ENCODE measurements around the gene PARP14.
"Not testable (repeated sequence)": the region's sequence is repeated elsewhere in the genome, so short reads cannot be mapped to it uniquely, and the experiment has no call there.

The PARP14 gene

GRCh38 chr3:122679882-122680474 lies 661 bp upstream of the PARP14 start:
- peaks cover 0 to 27% (median 18%) of the 10 kb centered on the region in 4 donors for H3K4me1 ChIP-seq
- H3K36me3 ChIP-seq, result no peaks in the 10 kb centered on the region
- no peak for TF ChIP-seq CTCF (IDR thresholded peaks at IDR 0.05)
- H3K27ac ChIP-seq, result peak overlapping the region; percentile 92
- H3K27me3 ChIP-seq, result no peaks in the 10 kb centered on the region
- DNase-seq, result peak in 1 of 2 donors; percentile 23
- no peaks in the 10 kb centered on the region for H3K9me3 ChIP-seq
- intact Hi-C loops (cut with DNase I; ENCODE audit: low total_unique reads), result loop anchor here (2.0 to 10.0 kb wide), 2 partner anchors 117 to 295 kb away; partner anchors contain the start of genes FAM162A and MIX23
- H3K4me3 ChIP-seq, result peak overlapping the region; percentile 71 to 89

GRCh38 chr3:122681284-122681973 lies 790 bp downstream of the PARP14 start:
- Histone ChIP-seq H3K4me3 (peak overlapping the region; percentile 71 to 89), H3K4me1 (peaks cover 0 to 27% (median 18%) of the 10 kb centered on the region in 4 donors), H3K27me3 (no peaks in the 10 kb centered on the region), H3K27ac (peak overlapping the region; percentile 92), H3K36me3 (peaks cover 0 to 8% (median 0%) of the 10 kb centered on the region in 3 donors), H3K9me3 (no peaks in the 10 kb centered on the region)
- TF ChIP-seq CTCF (IDR thresholded peaks at IDR 0.05), result no peak
- intact Hi-C loops (cut with DNase I; ENCODE audit: low total_unique reads), result loop anchor here (10.0 kb wide), 1 partner anchor 297 kb away; the partner anchor contains the start of genes FAM162A and MIX23
- DNase-seq, result no peak

- H3K36me3 ChIP-seq, result peaks cover 0 to 12% (median 0%) of the 10 kb centered on the region in 3 donors
- H3K9me3 ChIP-seq, result no peaks in the 10 kb centered on the region
- no peaks in the 10 kb centered on the region for H3K27me3 ChIP-seq
- H3K27ac ChIP-seq, result peak overlapping the region in 1 of 2 donors; percentile 92
- peaks cover 0 to 27% (median 18%) of the 10 kb centered on the region in 4 donors for H3K4me1 ChIP-seq
- no peak for DNase-seq
- peak overlapping the region; percentile 71 to 89 for H3K4me3 ChIP-seq
- intact Hi-C loops (cut with DNase I; ENCODE audit: low total_unique reads), result loop anchor here (10.0 kb wide), 1 partner anchor 297 kb away; the partner anchor contains the start of genes FAM162A and MIX23
- TF ChIP-seq CTCF (IDR thresholded peaks at IDR 0.05), result no peak
Observed at GRCh38 chr3:122681974-122682409, 1.4 kb downstream of the PARP14 start.

- intact Hi-C loops (cut with DNase I; ENCODE audit: low total_unique reads), result loop anchor here (10.0 kb wide), 1 partner anchor 298 kb away; the partner anchor contains the start of genes FAM162A and MIX23
- not testable (repeated sequence) for DNase-seq, H3K9me3 ChIP-seq, H3K27ac ChIP-seq, H3K27me3 ChIP-seq, H3K4me3 ChIP-seq
- peaks cover 0 to 19% (median 0%) of the 10 kb centered on the region in 3 donors for H3K36me3 ChIP-seq
- H3K4me1 ChIP-seq, result peaks cover 0 to 27% (median 18%) of the 10 kb centered on the region in 4 donors
Observed at GRCh38 chr3:122682778-122683411, 2.3 kb downstream of the PARP14 start.

- no peak for DNase-seq
- no peak overlapping the region for H3K4me3 ChIP-seq
- intact Hi-C loops (cut with DNase I; ENCODE audit: low total_unique reads), result loop anchor here (10.0 kb wide), 1 partner anchor 302 kb away; the partner anchor contains the start of genes FAM162A and MIX23
- no peaks in the 10 kb centered on the region for H3K9me3 ChIP-seq
- peaks cover 4 to 42% (median 4%) of the 10 kb centered on the region in 3 donors for H3K36me3 ChIP-seq
- H3K27me3 ChIP-seq, result no peaks in the 10 kb centered on the region
- H3K27ac ChIP-seq, result no peak overlapping the region
- TF ChIP-seq CTCF (IDR thresholded peaks at IDR 0.05), result no peak
- peaks cover 0 to 3% (median 1%) of the 10 kb centered on the region in 4 donors for H3K4me1 ChIP-seq
Observed at GRCh38 chr3:122687298-122687697, 6.7 kb downstream of the PARP14 start.
